ENCODE measurements around the gene SLC4A4.

DNA sequence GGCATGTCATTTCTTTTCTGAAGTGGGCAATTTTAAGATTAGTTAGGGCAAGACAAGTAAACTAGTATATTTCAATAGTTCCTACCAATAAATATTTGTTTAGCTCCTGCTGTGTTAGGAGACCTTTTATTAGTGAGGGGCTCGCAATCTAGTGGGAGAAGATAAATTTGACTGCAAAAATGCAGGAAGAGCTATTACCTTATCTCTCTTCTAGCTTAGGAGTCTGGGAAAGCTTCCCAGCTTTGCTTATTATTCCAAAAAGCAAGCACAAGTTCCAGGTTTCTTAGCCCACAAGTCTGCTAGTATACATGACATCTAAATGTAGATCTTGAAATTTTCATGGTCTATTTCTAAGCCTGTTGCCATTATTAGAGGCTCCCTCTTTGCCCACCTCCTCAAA, 254.0 kb downstream of the SLC4A4 start:
- TF ChIP-seq, protein P1, sequence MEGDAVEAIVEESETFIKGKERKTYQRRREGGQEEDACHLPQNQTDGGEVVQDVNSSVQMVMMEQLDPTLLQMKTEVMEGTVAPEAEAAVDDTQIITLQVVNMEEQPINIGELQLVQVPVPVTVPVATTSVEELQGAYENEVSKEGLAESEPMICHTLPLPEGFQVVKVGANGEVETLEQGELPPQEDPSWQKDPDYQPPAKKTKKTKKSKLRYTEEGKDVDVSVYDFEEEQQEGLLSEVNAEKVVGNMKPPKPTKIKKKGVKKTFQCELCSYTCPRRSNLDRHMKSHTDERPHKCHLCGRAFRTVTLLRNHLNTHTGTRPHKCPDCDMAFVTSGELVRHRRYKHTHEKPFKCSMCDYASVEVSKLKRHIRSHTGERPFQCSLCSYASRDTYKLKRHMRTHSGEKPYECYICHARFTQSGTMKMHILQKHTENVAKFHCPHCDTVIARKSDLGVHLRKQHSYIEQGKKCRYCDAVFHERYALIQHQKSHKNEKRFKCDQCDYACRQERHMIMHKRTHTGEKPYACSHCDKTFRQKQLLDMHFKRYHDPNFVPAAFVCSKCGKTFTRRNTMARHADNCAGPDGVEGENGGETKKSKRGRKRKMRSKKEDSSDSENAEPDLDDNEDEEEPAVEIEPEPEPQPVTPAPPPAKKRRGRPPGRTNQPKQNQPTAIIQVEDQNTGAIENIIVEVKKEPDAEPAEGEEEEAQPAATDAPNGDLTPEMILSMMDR (IDR thresholded peaks at IDR 0.05; ENCODE audit: low read length) = no peak
- TF ChIP-seq EZH2 (IDR thresholded peaks at IDR 0.05; ENCODE audit: borderline replicate concordance, low read length) = no peak
